GM18517 (cell line): ENCODE data around the gene PDZRN3.
"Not testable (repeated sequence)": the region's sequence is repeated elsewhere in the genome, so short reads cannot be mapped to it uniquely, and the experiment has no call there.

ENCODE experiments used
- ATAC-seq: cut with Tn5 transposase; IDR thresholded peaks from one replicate; pipeline ENCODE4 v1.9.1; 2021; ENCODE audit warnings: mild to moderate bottlenecking, moderate library complexity; ENCODE audit not compliant: unreplicated experiment

Gene PDZRN3

DNA sequence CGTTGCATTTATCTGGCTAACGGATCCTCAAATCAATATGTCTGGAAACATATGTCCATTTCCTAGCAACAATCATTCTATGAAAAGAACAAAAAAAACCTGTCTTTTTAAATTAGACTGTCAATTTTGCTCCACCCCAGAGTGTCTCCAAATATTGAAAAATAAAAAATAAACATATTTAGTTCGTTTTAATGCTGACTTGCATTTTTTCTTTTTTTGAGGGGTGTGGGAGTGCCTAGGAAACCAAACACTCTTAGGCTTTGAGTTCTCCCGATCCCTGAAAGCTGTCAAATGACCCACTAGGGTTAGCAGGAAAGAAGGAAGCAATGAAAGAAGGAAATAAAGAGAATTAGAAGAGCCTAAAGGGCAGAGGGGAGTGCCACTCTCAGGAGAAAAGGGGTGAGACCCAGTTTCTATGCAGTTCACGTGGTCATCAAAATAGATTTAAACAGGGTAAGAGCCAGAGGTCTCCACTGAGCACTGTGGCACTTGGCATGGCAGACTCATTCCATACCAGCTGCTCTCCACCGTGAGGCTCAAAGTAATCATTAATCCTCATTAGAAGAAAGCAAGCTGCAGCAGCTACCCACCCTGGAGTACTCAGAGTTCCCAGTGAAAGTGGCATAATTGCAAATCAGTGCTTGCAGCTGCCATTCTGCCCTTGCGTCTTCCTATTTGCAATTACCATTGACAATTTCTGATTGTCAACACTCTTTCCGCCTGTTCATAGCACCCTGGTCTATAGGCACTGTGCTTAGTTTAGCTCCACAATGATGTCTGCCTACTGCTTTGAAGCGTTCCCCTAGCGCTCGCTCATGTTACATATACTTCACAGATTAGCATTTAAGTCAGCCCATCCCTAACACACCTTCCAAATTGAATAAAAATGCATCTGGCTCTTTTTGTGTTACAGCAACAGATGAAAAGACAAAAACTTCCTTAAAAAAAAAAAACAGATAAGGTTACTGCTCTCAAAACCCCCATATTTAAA, 32.3 kb downstream of the PDZRN3 start:
- ATAC-seq, result no peak

GRCh38 chr3:73591286-73591800, 33.4 kb downstream of the PDZRN3 start:
- no peak for ATAC-seq

DNA sequence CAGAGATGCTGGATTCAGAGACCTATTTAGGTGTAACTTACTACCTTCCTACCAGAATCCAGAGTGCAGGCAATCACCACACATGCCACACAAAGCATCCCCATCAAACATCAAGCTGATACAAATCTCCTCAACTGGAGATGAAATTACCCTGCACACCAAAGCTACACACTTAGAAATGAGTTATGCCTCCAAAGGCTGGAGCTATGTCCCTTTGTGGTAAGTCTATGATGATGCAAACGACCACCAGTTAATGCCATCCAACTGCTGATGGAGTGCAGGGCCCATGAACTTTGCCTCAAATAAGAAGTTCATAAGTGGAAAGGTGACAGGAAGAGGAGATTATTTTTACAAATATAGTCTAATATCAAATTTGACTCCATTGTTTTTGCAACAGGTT, 38.1 kb downstream of the PDZRN3 start:
- no peak for ATAC-seq

DNA sequence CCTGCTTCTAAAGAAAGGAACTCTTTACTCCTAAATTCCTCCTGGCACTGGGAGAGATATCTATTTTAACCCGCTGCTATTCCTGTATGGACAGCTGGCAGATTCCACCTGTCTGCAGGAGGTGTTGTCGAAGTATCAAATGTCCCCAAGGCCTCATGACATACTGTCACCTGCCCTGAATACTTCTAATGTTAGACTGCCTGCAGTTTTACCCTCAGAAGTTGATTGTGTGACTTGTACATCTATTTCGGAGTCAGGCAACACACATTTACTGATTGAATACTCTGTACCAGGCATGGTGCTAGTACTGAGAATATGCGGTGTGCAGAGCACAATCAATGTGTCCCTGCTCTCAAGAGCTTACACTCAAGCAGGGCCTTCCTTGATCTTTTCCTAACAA, 38.6 kb downstream of the PDZRN3 start:
- ATAC-seq, result no peak

- ATAC-seq, result no peak
Observed at GRCh38 chr3:73584873-73585272, 39.9 kb downstream of the PDZRN3 start.

DNA sequence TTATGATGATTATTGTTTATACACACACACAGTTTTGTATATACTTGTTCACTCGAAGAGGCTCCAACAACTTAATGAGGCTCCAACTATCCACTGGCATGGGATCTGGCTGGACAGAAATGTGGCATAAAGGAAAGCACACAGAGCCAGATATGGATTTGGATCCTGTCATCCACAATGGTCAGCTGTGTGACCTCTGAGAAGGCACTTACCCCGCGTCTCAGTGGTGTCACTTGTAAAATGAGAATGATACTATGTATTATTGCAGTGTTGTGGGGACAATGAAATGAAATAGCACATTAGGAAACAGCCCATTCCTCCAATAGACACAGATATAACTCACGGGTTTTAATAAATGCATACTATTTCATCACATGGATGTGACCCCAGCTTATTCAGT, 42.2 kb downstream of the PDZRN3 start:
- ATAC-seq, result no peak

GRCh38 chr3:73581134-73581846, 43.5 kb downstream of the PDZRN3 start:
- ATAC-seq, result no peak

GRCh38 chr3:73580343-73580742, 44.4 kb downstream of the PDZRN3 start:
- no peak for ATAC-seq

GRCh38 chr3:73577704-73578103, 47.0 kb downstream of the PDZRN3 start:
- no peak for ATAC-seq

DNA sequence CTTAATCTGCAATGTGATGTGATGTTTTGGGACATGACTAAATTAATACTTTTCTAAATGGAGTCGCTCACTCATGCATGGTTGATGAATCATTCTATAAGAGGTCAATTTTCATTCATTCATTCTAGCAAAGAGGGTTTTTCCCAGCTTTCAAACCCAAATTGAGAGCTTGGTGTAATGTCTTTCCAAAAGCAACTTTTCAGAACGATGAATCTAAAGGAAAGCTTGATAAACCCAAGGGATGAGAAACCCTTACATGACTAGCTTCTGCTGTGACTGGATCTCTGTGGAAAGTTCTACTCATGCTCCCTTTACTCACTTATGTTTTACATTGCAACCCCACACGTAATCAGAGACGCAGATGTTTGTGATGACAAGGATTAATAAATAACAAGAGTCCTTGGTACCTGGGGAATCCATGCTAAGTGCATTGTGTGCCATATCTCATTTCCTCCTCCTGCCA, 47.7 kb downstream of the PDZRN3 start:
- no peak for ATAC-seq

DNA sequence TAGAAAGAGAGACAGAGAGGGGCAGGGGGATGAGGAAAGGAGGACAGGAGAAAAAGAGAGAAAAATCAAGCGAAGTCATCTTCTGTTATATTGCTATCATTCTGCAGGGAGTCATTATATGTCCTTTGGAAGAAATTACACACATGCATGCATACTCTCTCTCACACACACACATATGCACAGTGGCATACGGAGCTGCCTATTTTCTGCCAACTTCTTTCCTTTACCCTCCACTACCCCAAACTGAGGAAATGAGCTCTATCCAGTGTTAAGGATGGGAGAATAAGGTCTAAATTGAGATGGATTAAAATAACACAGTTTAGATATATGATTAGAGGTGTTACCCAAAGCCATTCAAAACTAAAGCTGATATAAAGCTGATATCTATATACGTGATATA, 48.8 kb downstream of the PDZRN3 start:
- no peak for ATAC-seq

GRCh38 chr3:73575519-73575918, 49.2 kb downstream of the PDZRN3 start:
- no peak for ATAC-seq

DNA sequence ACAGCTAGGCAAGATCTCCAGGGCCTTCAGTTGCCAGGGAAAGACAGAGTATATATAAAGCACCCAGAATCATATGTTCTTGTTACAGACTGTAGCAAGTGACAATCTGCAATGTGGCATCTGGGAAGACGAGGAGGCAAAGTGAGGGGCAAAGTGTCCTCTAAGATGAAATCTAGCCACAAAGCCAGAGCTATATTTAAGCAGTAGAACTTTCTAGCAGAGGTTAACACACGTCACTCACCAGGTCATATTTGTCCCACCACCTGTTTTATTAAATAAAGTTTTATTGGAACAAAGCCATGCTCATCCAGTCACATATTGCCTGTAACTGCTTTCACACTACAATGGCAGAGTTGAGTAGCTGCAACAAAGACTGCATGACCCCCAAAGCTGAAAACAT, 51.5 kb downstream of the PDZRN3 start:
- no peak for ATAC-seq

DNA sequence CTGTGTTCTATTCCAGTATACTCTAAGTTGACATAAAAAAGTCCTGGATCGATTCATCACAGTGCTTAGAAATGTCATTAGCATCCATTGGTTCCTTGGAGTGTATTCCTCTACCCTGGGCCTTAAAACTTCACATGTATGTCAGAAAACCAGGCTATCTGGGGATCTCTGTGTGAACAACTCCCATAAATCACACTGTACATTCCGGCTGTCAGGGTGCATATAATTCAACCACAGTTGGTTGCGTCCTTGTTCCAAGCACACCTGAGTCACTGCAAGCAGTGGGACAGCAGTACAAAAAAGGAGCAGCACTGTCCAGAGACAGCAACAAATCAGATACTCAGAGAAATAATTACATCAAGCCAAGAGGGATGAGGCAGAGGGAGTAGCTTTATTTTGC, 52.4 kb downstream of the PDZRN3 start:
- ATAC-seq, result no peak

DNA sequence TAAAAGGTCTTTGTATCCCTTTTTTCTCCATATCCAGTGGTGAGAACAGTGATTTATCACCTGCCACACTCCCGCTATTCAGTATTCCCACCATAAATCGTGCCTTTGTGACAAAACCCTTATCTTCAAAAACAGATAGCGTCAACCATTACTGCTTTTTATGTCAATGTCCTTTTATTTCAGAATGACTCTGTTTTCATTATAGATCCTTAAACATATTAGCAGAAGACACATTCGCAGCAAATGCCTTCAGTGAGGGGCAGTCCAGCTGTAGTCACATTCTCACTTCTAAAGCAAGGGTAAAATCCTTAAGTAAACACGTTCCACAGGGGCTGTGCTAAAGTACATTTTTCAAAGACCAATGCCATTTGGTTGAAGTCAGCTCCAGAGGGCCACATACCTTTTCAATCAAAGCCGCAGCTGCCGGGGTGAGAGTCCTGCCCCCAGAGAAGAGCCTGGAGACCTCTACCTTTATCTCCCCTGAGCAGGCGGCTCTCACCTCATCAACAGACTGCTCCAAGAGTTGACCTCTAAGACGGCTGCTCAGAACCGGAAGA, 53.4 kb downstream of the PDZRN3 start:
- ATAC-seq, result no peak

GRCh38 chr3:73569246-73569760, 55.4 kb downstream of the PDZRN3 start:
- no peak for ATAC-seq

GRCh38 chr3:73568371-73568862, 56.3 kb downstream of the PDZRN3 start:
- ATAC-seq, result no peak

DNA sequence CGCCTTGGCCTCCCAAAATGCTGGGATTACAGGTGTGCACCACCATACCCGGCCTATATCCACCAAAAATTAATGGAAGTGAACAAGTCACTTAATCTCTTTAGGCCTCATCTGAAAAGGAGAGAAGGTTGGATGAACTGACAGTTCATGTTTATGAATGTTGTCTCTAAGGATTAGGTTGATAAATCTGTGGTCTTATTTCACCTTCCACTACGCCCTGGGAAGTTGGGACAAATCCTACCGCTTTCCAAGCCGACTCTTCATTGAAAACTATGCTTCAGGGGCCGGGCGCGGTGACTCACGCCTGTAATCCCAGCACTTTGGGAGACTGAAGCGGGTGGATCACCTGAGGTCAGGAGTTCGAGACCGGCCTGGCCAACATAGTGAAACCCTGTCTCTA, 59.4 kb downstream of the PDZRN3 start:
- ATAC-seq, result not testable (repeated sequence)

DNA sequence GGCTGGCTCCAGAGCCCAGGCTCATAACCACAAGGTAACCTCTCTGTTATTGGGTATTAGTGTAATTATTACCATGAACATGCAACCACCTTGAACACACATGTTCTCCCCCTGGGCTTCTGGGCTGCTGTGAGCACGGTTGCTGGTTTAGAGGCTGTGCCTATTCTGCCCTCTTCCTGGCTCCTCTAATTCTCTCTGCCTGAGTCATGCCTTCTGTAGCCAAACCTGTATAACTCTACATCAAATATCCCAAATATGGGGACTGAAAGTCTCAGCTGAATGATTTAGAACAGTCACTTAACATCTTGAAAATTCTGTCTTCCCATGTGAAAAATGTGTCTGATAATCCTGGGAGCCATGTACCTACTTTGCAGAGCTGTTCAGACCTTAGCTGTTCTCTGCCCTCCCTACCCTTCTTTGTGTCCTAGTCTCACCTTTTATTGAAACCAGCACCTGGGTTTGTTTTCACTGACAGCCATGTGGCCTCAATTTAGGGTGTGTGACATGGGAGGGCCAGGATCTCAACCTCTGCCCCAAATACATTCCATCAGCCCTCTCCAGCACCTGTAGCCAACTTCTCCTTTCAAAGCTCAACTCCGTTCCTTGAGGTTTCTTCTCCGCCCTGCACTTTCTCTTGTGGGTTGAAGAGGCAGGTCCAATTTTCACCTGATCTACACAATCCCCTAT, 60.7 kb downstream of the PDZRN3 start:
- ATAC-seq, result no peak

DNA sequence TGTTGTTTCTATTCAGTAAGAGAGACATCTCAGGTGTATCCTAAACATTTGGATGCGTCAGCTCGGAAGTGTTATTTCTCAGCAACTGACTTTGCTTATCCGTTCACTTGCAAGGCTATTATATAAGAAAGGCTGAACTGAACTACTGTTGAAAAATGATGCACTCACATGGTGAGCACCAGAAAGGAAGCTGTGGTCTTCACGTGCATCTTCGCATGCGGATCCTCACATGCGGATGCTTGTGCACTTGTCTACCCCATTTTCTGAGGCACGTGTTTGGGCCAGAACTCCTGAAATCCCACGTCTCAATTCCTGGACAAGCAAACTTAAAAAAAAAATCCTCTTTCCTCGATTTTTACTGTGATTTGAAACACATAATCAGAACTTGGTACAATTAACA, 63.2 kb downstream of the PDZRN3 start:
- no peak for ATAC-seq
